GM12891 (cell line): Measurements from ENCODE around the gene ROBO2.

ENCODE experiments used
- POLR2A ChIP-seq: IDR thresholded peaks from 2 replicates; pipeline ENCODE4 v1.6.1; 2011; ENCODE audit warnings: low read depth, low read length, control low read depth
- POLR2AphosphoS5 ChIP-seq: IDR thresholded peaks from 2 replicates; pipeline ENCODE4 v1.6.1; 2011; ENCODE audit warnings: low read depth, low read length, control low read depth
- SPI1 ChIP-seq: IDR thresholded peaks from 2 replicates; pipeline ENCODE4 v1.6.1; 2011; ENCODE audit warnings: low read depth, low read length, control low read depth
- TAF1 ChIP-seq: IDR thresholded peaks from 2 replicates; pipeline ENCODE4 v1.6.1; 2011; ENCODE audit warnings: low read depth, low read length, control low read depth

DNA sequence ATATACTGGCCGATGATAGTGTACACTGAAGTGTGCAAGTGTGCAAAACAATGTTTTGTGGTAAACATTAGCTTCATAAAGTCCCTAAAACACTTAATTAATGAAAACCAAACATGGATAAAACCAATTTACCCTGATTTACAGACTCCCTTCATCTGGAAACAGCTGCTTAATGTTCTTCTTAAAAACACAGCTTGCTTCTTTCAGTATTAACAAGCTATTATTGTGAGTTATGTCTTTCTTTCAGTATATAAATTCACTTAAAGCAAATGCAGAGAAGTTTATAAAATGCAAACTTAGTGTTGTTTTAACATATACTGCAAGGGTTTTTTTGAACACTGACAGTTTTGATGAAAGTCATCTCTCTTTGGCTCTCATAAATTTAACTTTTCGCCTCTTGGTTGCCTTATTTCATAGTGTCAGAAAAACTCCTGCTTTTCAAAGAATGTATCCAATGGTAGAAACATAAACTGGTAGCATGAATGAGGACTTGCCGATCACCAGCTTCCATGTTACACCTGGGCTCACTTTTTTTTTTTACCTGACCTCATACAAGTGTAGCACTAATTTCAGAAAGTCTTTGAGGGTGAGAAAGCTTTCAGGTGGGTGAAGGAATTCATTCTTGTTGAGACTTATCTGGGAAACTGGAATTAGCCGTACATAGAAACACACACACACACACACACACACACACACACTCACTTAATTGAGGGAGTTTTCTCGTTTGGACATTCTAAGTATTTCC, 532.2 kb downstream of the ROBO2 start:
- TF ChIP-seq POLR2A (no peak), SPI1 (no peak), TAF1 (no peak), POLR2AphosphoS5 (no peak)
